Measurements from ENCODE around the gene UGT2A1. TPM values are rescaled to one million over a fixed set of nuclear protein-coding genes. Genes with fewer than 3 reads are reported as not detected.
A peak's percentile ranks its signal among the peaks of the same experiment; 100 is the strongest.
"Not testable (repeated sequence)": the region's sequence is repeated elsewhere in the genome, so short reads cannot be mapped to it uniquely, and the experiment has no call there.

Gene UGT2A1
- total RNA-seq, 6 experiments from 2014 or later = 0.24 to 23.9 (median 1.3) TPM

- 0% methylated on average over 1 of the region's 1 CpG for WGBS (ENCODE audit: insufficient coverage, low coverage, low lambda C conversion rate, missing lambda C conversion rate)
- intact Hi-C loops (cut with DNase I) = loop anchor here (10.0 kb wide), 1 partner anchor 195 kb away; no protein-coding TSS in a partner anchor
- H3K36me3 ChIP-seq = no peaks in the 10 kb centered on the region
- ATAC-seq = peak; percentile 77 to 89 (median 88)
- H3K4me1 ChIP-seq = no peaks in the 10 kb centered on the region
- no peaks in the 10 kb centered on the region for H3K27me3 ChIP-seq
- no peak for TF ChIP-seq POLR2A (IDR thresholded peaks at IDR 0.05)
- TF ChIP-seq, protein P1, sequence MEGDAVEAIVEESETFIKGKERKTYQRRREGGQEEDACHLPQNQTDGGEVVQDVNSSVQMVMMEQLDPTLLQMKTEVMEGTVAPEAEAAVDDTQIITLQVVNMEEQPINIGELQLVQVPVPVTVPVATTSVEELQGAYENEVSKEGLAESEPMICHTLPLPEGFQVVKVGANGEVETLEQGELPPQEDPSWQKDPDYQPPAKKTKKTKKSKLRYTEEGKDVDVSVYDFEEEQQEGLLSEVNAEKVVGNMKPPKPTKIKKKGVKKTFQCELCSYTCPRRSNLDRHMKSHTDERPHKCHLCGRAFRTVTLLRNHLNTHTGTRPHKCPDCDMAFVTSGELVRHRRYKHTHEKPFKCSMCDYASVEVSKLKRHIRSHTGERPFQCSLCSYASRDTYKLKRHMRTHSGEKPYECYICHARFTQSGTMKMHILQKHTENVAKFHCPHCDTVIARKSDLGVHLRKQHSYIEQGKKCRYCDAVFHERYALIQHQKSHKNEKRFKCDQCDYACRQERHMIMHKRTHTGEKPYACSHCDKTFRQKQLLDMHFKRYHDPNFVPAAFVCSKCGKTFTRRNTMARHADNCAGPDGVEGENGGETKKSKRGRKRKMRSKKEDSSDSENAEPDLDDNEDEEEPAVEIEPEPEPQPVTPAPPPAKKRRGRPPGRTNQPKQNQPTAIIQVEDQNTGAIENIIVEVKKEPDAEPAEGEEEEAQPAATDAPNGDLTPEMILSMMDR (IDR thresholded peaks at IDR 0.05) = peak; percentile 55 to 76 (median 68)
- no peak overlapping the region for H3K27ac ChIP-seq
- no peaks in the 10 kb centered on the region for H3K9me3 ChIP-seq
- no peak for DNase-seq
- H3K4me3 ChIP-seq = no peak overlapping the region
Measured at GRCh38 chr4:69689599-69689998, 36.6 kb upstream of the UGT2A1 start.

- WGBS (ENCODE audit: insufficient coverage, low coverage, low lambda C conversion rate, missing lambda C conversion rate) = 63% methylated on average over 4 of the region's 4 CpGs
- DNase-seq = no peak
- Histone ChIP-seq H3K36me3 (no peaks in the 10 kb centered on the region), H3K27ac (no peak overlapping the region), H3K4me3 (no peak overlapping the region), H3K27me3 (no peaks in the 10 kb centered on the region), H3K4me1 (no peaks in the 10 kb centered on the region), H3K9me3 (no peaks in the 10 kb centered on the region)
- TF ChIP-seq, protein P1 (IDR thresholded peaks at IDR 0.05) = no peak
- TF ChIP-seq POLR2A (IDR thresholded peaks at IDR 0.05) = no peak
- ATAC-seq = no peak
- intact Hi-C loops (cut with DNase I) = loop anchor here (10.0 kb wide), 1 partner anchor 200 kb away; no protein-coding TSS in a partner anchor
Measured at GRCh38 chr4:69684804-69685203, 31.8 kb upstream of the UGT2A1 start.

DNA sequence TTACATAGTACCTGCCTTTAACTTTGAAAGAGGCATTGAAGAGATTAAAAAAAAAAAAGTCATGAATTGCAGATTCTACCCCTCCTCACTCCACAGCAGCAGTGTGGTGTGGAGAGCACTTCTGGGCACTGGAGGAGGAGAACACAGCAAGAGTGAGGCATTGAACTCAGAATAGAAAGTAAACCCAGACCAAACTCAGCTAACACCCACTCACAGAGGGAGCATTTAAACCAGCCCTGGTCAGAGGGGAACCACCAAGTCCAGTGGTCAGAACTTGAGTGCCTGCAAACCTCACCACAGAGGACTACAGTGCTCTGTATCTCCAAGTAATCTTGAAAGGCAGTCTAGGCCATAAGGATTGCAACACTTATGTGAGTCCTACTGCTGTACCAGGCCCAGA lies 15.6 kb upstream of the UGT2A1 start:
- TF ChIP-seq POLR2A (IDR thresholded peaks at IDR 0.05) = no peak
- ATAC-seq (no peak), DNase-seq (no peak)
- H3K36me3 ChIP-seq = no peaks in the 10 kb centered on the region
- no peaks in the 10 kb centered on the region for H3K4me1 ChIP-seq
- no peaks in the 10 kb centered on the region for H3K9me3 ChIP-seq
- H3K27ac ChIP-seq = no peak overlapping the region
- no peaks in the 10 kb centered on the region for H3K27me3 ChIP-seq
- intact Hi-C loops (cut with DNase I) = no loop called here
- H3K4me3 ChIP-seq = no peak overlapping the region

DNA sequence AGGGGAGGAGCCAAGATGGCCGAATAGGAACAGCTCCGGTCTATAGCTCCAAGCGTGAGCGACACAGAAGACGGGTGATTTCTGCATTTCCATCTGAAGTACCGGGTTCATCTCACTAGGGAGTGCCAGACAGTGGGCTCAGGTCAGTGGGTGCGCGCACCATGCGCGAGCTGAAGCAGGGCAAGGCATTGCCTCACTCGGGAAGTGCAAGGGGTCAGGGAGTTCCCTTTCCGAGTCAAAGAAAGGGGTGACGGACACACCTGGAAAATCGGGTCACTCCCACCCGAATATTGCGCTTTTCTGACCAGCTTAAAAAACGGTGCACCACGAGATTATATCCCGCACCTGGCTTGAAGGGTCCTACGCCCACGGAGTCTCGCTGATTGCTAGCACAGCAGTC lies 11.0 kb upstream of the UGT2A1 start:
- ATAC-seq; H3K4me3 ChIP-seq; H3K27ac ChIP-seq; H3K36me3 ChIP-seq; DNase-seq; H3K27me3 ChIP-seq; H3K4me1 ChIP-seq; intact Hi-C loops (cut with DNase I); H3K9me3 ChIP-seq: not testable (repeated sequence)
- WGBS (ENCODE audit: insufficient coverage, low coverage, low lambda C conversion rate, missing lambda C conversion rate) = 88% methylated on average over 11 of the region's 22 CpGs

DNA sequence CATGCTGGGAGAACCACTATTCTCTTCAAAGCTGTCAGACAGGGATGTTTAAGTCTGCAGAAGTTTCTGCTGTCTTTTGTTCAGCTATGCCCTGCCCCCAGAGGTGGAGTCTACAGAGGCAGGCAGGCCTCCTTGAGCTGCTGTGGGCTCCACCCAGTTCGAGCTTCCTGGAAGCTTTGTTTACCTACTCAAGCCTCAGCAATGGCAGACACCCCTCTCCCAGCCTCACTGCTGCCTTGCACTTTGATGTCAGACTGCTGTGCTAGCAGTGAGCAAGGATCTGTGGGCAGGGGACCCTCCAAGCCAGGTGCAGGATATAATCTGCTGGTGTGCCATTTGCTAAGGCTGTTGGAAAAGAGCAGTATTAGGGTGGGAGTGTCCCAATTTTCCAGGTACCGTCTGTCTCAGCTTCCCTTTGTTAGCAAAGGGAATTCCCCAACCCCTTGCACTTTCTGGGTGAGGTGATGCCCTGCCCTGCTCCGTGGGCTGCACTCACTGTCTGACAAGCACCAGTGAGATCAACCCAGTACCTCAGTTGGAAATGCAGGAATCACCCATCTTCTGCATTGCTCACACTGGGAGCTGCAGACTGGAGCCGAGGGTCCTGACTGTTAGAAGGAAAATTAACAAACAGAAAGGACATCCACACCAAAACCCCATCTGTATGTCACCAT lies 8.2 kb upstream of the UGT2A1 start:
- H3K27me3 ChIP-seq; H3K4me3 ChIP-seq; H3K9me3 ChIP-seq; intact Hi-C loops (cut with DNase I); H3K36me3 ChIP-seq; H3K27ac ChIP-seq; DNase-seq; H3K4me1 ChIP-seq; ATAC-seq: not testable (repeated sequence)
- 61% methylated on average over 2 of the region's 4 CpGs for WGBS (ENCODE audit: insufficient coverage, low coverage, low lambda C conversion rate, missing lambda C conversion rate)

- H3K27me3 ChIP-seq = no peaks in the 10 kb centered on the region
- H3K9me3 ChIP-seq = no peaks in the 10 kb centered on the region
- no peaks in the 10 kb centered on the region for H3K4me1 ChIP-seq
- no peak for ATAC-seq
- H3K36me3 ChIP-seq = no peaks in the 10 kb centered on the region
- no peak for TF ChIP-seq POLR2A (IDR thresholded peaks at IDR 0.05)
- TF ChIP-seq, protein P1 (IDR thresholded peaks at IDR 0.05) = no peak
- no peak overlapping the region for H3K4me3 ChIP-seq
- intact Hi-C loops (cut with DNase I) = no loop called here
- no peak overlapping the region for H3K27ac ChIP-seq
- WGBS (ENCODE audit: insufficient coverage, low coverage, low lambda C conversion rate, missing lambda C conversion rate) = 100% methylated on average over 1 of the region's 12 CpGs
- peak in 1 of 3 donors; percentile 17 for DNase-seq
Measured at GRCh38 chr4:69658133-69658532, 5.1 kb upstream of the UGT2A1 start.
